HG02678 (cell line): ENCODE results near the gene FXYD2.

Experiments
- ATAC-seq: cut with Tn5 transposase; IDR thresholded peaks from one replicate; pipeline ENCODE4 v1.9.1; 2021; ENCODE audit warnings: mild to moderate bottlenecking, moderate library complexity; ENCODE audit not compliant: unreplicated experiment

FXYD2 gene

GRCh38 chr11:117805045-117805444, 19.5 kb downstream of the FXYD2 start:
- ATAC-seq: no peak

GRCh38 chr11:117803896-117804295, 20.6 kb downstream of the FXYD2 start:
- no peak for ATAC-seq

- no peak for ATAC-seq
These were observed 24.9 kb downstream of the FXYD2 start for GRCh38 chr11:117799634-117800033.

GRCh38 chr11:117796872-117797529, 27.5 kb downstream of the FXYD2 start, which contains the start of gene DSCAML1:
Gene DSCAML1, minus strand, starts transcription at chr11:117797216. Its CDS starts 137 bp downstream, at chr11:117797079.
- ATAC-seq: no peak

GRCh38 chr11:117796456-117796871, 28.1 kb downstream of the FXYD2 start:
- no peak for ATAC-seq

GRCh38 chr11:117795638-117796455, 28.7 kb downstream of the FXYD2 start:
- ATAC-seq: no peak

- no peak for ATAC-seq
These were observed 29.5 kb downstream of the FXYD2 start for GRCh38 chr11:117794772-117795629.

GRCh38 chr11:117794135-117794534, 30.4 kb downstream of the FXYD2 start:
- no peak for ATAC-seq

GRCh38 chr11:117793583-117793982, 31.0 kb downstream of the FXYD2 start:
- ATAC-seq: no peak

GRCh38 chr11:117792992-117793391, 31.6 kb downstream of the FXYD2 start:
- ATAC-seq: no peak

- ATAC-seq: no peak
These were observed 32.3 kb downstream of the FXYD2 start for GRCh38 chr11:117792241-117792640.

GRCh38 chr11:117790279-117790678, 34.3 kb downstream of the FXYD2 start:
- no peak for ATAC-seq

GRCh38 chr11:117789241-117789640, 35.3 kb downstream of the FXYD2 start:
- ATAC-seq: no peak

GRCh38 chr11:117786135-117786870, 38.2 kb downstream of the FXYD2 start:
- ATAC-seq: no peak

GRCh38 chr11:117782101-117782500, 42.4 kb downstream of the FXYD2 start:
- ATAC-seq: no peak

- no peak for ATAC-seq
These were observed 42.9 kb downstream of the FXYD2 start for GRCh38 chr11:117781627-117782026.

- no peak for ATAC-seq
These were observed 44.1 kb downstream of the FXYD2 start for GRCh38 chr11:117780456-117780855.

- ATAC-seq: no peak
These were observed 50.0 kb downstream of the FXYD2 start for GRCh38 chr11:117774553-117774952.

- ATAC-seq: no peak
These were observed 52.2 kb downstream of the FXYD2 start for GRCh38 chr11:117772360-117772759.

- ATAC-seq: no peak
These were observed 52.7 kb downstream of the FXYD2 start for GRCh38 chr11:117771841-117772240.

- no peak for ATAC-seq
These were observed 53.3 kb downstream of the FXYD2 start for GRCh38 chr11:117771197-117771596.
